H1 (cell line): ENCODE measurements around the gene ENTPD5. TPM values are rescaled to one million over a fixed set of nuclear protein-coding genes. Genes with fewer than 3 reads are reported as not detected.

Experiments used
- CTCF ChIA-PET: fragments of 300-600 bp; sonication (Branson Sonifier 250); formaldehyde crosslinking; loops from one replicate; lab custom pipeline; 2021; ENCODE audit not compliant: partially characterized antibody; lab: Charles Lee
- POLR2A ChIA-PET: fragments of 300-600 bp; sonication (Branson Sonifier 250); formaldehyde crosslinking; loops from one replicate; lab custom pipeline; 2021; ENCODE audit warnings: inconsistent platforms; ENCODE audit not compliant: partially characterized antibody; lab: Charles Lee
- DNase-seq, 2 experiments: peaks; one replicate each; pipeline versions ENCODE4 v3.0.0 to v3.0.0-alpha.2; 2010 to 2022; ENCODE audit warnings: low spot score in 2 of 2, low read depth in 1 of 2, mixed read lengths in 1 of 2
- FAIRE-seq: peaks from 2 replicates; lab custom pipeline; 2011; peaks lifted over from hg19 to GRCh38; lab: Jason Lieb, UNC
- H2AFZ ChIP-seq: 2 replicates; pipeline ENCODE4 v1.8.1; 2012; ENCODE audit warnings: low read length, inconsistent platforms
- H2AK5ac ChIP-seq: 2 replicates; pipeline ENCODE4 v1.6.1; 2013; ENCODE audit warnings: low read depth, low read length
- H2BK120ac ChIP-seq: replicated peaks from 2 replicates; pipeline ENCODE3; 2013; ENCODE audit warnings: low read depth, low read length, inconsistent platforms
- H2BK12ac ChIP-seq: 2 replicates; pipeline ENCODE4 v1.6.1; 2013; ENCODE audit warnings: low read depth, low read length
- H2BK15ac ChIP-seq: 2 replicates; pipeline ENCODE4 v1.6.1; 2013; ENCODE audit warnings: low read length
- H2BK20ac ChIP-seq: 2 replicates; pipeline ENCODE4 v1.6.1; 2013; ENCODE audit warnings: low read length
- H2BK5ac ChIP-seq: 2 replicates; pipeline ENCODE4 v1.6.1; 2013; ENCODE audit warnings: low read depth, low read length
- H3K14ac ChIP-seq: 2 replicates; pipeline ENCODE4 v1.6.1; 2013; ENCODE audit warnings: inconsistent platforms; ENCODE audit not compliant: insufficient read length
- H3K18ac ChIP-seq: 2 replicates; pipeline ENCODE4 v1.6.1; 2013; ENCODE audit warnings: low read length; ENCODE audit errors: extremely low read depth
- H3K23ac ChIP-seq: 2 replicates; pipeline ENCODE4 v1.6.1; 2013; ENCODE audit warnings: inconsistent platforms; ENCODE audit not compliant: insufficient read length
- H3K23me2 ChIP-seq: 2 replicates; pipeline ENCODE4 v1.6.1; 2013; ENCODE audit warnings: low read depth, low read length
- H3K27ac ChIP-seq: 2 replicates; pipeline ENCODE4 v1.6.1; 2011; ENCODE audit warnings: low read depth, low read length, inconsistent platforms
- H3K27me3 ChIP-seq, 4 experiments: replicated peaks in 1 of 4; 1 replicate in 1 of 4; 2 replicates in 3 of 4; pipeline versions ENCODE4 v1.6.1 to v1.8.1; 2011 to 2013; ENCODE audit warnings: low read length in 3 of 4, mild to moderate bottlenecking in 3 of 4, inconsistent platforms in 2 of 4, mixed read lengths in 2 of 4, moderate library complexity in 1 of 4; ENCODE audit not compliant: control insufficient read depth in 3 of 4, insufficient read depth in 3 of 4; ENCODE audit errors: extremely low read depth in 1 of 4
- H3K36me3 ChIP-seq, 4 experiments: 2 replicates each; pipeline versions ENCODE4 v1.6.1 to v1.8.1; 2011 to 2013; ENCODE audit warnings: mild to moderate bottlenecking in 4 of 4, low read length in 3 of 4, moderate library complexity in 2 of 4, control low read depth in 1 of 4, inconsistent platforms in 1 of 4; ENCODE audit not compliant: insufficient read depth in 4 of 4, control insufficient read depth in 2 of 4
- H3K4ac ChIP-seq: replicated peaks from 2 replicates; pipeline ENCODE3; 2013; ENCODE audit warnings: low read length, low read depth, mixed read lengths, inconsistent platforms; ENCODE audit not compliant: insufficient read length
- H3K4me1 ChIP-seq, 4 experiments: replicated peaks in 1 of 4; 1 replicate in 1 of 4; 2 replicates in 3 of 4; pipeline versions ENCODE4 v1.6.1 to v1.8.1; 2011 to 2013; ENCODE audit warnings: low read length in 3 of 4, inconsistent platforms in 2 of 4, mixed read lengths in 1 of 4; ENCODE audit not compliant: insufficient read depth in 4 of 4, control insufficient read depth in 3 of 4
- H3K4me2 ChIP-seq, 2 experiments: 2 replicates each; pipeline versions ENCODE4 v1.6.1 to v1.8.1; 2011 to 2013; ENCODE audit warnings: low read depth in 2 of 2, low read length in 2 of 2, control low read depth in 1 of 2, inconsistent platforms in 1 of 2, mild to moderate bottlenecking in 1 of 2; ENCODE audit not compliant: insufficient read depth in 1 of 2
- H3K4me3 ChIP-seq, 4 experiments: fragments of 200-600, 300-600 bp in 1 of 4; sonication (generic), shearing (Covaris generic), sonication (Bioruptor Twin) in 1 of 4; 2 replicates each; pipeline versions ENCODE4 v1.5.1 to v1.8.1; 2011 to 2016; ENCODE audit warnings: low read length in 4 of 4, low read depth in 3 of 4, control low read depth in 2 of 4, inconsistent platforms in 2 of 4, mild to moderate bottlenecking in 2 of 4, mixed read lengths in 1 of 4, moderate library complexity in 1 of 4; ENCODE audit not compliant: insufficient read depth in 2 of 4; ENCODE audit errors: extremely low read depth in 1 of 4
- H3K56ac ChIP-seq: replicated peaks from 2 replicates; pipeline ENCODE3; 2013; ENCODE audit warnings: low read depth, mild to moderate bottlenecking, mixed read lengths, low read length, inconsistent platforms; ENCODE audit not compliant: insufficient read length
- H3K79me1 ChIP-seq: 2 replicates; pipeline ENCODE4 v1.6.1; 2013; ENCODE audit warnings: low read depth, low read length, control low read depth
- H3K79me2 ChIP-seq, 2 experiments: 2 replicates each; pipeline versions ENCODE4 v1.6.1 to v1.8.1; 2012 to 2013; ENCODE audit warnings: low read length in 2 of 2, mild to moderate bottlenecking in 2 of 2, inconsistent platforms in 1 of 2; ENCODE audit not compliant: insufficient read depth in 2 of 2, control insufficient read depth in 1 of 2
- H3K9ac ChIP-seq, 4 experiments: replicated peaks in 1 of 4; 1 replicate in 1 of 4; 2 replicates in 3 of 4; pipeline versions ENCODE4 v1.6.1 to v1.8.1; 2011 to 2013; ENCODE audit warnings: low read depth in 3 of 4, low read length in 3 of 4, control low read depth in 2 of 4, mild to moderate bottlenecking in 2 of 4, moderate library complexity in 2 of 4, inconsistent platforms in 1 of 4; ENCODE audit errors: extremely low read depth in 1 of 4
- H3K9me3 ChIP-seq, 2 experiments: 2 replicates each; pipeline versions ENCODE4 v1.6.1 to v1.8.1; 2012 to 2013; ENCODE audit warnings: mild to moderate bottlenecking in 2 of 2, moderate library complexity in 2 of 2, control low read depth in 1 of 2, inconsistent platforms in 1 of 2, low read depth in 1 of 2, low read length in 1 of 2, mixed read lengths in 1 of 2; ENCODE audit not compliant: insufficient read depth in 2 of 2
- H4K20me1 ChIP-seq, 2 experiments: replicated peaks in 1 of 2; 2 replicates each; pipeline versions ENCODE3 to v1.8.1; 2011 to 2013; ENCODE audit warnings: inconsistent platforms in 2 of 2, low read length in 2 of 2, mild to moderate bottlenecking in 1 of 2; ENCODE audit not compliant: insufficient read depth in 2 of 2, control insufficient read depth in 1 of 2
- H4K5ac ChIP-seq: 2 replicates; pipeline ENCODE4 v1.6.1; 2013; ENCODE audit warnings: low read length, low read depth, mixed read lengths, inconsistent platforms; ENCODE audit not compliant: insufficient read length
- H4K8ac ChIP-seq: 2 replicates; pipeline ENCODE4 v1.8.0; 2013; ENCODE audit warnings: mild to moderate bottlenecking, moderate library complexity, low read length, inconsistent platforms; ENCODE audit not compliant: insufficient read depth; ENCODE audit errors: extremely low read depth
- H4K91ac ChIP-seq: replicated peaks from 2 replicates; pipeline ENCODE3; 2013; ENCODE audit warnings: low read length, mixed read lengths, inconsistent platforms; ENCODE audit not compliant: insufficient read length
- CBX5 ChIP-seq: fragments of 300-800, 300-1000 bp; sonication (generic); IDR thresholded peaks from 2 replicates; pipeline ENCODE4 v1.7.1; 2016; ENCODE audit warnings: antibody characterized with exemption, low read length, low read depth
- CBX8 ChIP-seq: fragments of 300-800, 300-1000 bp; sonication (generic); IDR thresholded peaks from 2 replicates; pipeline ENCODE4 v1.7.1; 2016; ENCODE audit warnings: low read depth, low read length, borderline replicate concordance
- CEBPB ChIP-seq: IDR thresholded peaks from 2 replicates; pipeline ENCODE4 v1.6.1; 2012; ENCODE audit warnings: low read depth, low read length
- KDM5A ChIP-seq: fragments of 200-600 bp; IDR thresholded peaks from 2 replicates; pipeline ENCODE4 v1.7.1; 2012; ENCODE audit warnings: mild to moderate bottlenecking, low read length, inconsistent platforms, mixed read lengths
- POU5F1 ChIP-seq: IDR thresholded peaks from 2 replicates; pipeline ENCODE4 v1.6.1; 2011; ENCODE audit warnings: low read depth, mild to moderate bottlenecking, low read length, moderate library complexity
- RAD21 ChIP-seq, 2 experiments: IDR thresholded peaks in 1 of 2; conservative IDR thresholded peaks in 1 of 2; 2 replicates each; pipeline ENCODE4 v1.6.1; 2011; ENCODE audit warnings: low read depth in 2 of 2, low read length in 2 of 2, improper control_type of control experiment in 1 of 2, inconsistent platforms in 1 of 2, mild to moderate bottlenecking in 1 of 2, moderate library complexity in 1 of 2
- WGBS, 2 experiments: shearing (Covaris generic) in 1 of 2; methylation state at CpG; one replicate each; pipeline versions ENCODE4 v1.1.6 to v1.1.7; 2013 to 2015; ENCODE audit warnings: low lambda C conversion rate in 2 of 2, mixed read lengths in 2 of 2, inconsistent platforms in 1 of 2, low coverage in 1 of 2, missing lambda C conversion rate in 1 of 2; ENCODE audit not compliant: insufficient replicate concordance in 2 of 2, insufficient coverage in 1 of 2, insufficient read length in 1 of 2; ENCODE audit errors: extremely low coverage in 1 of 2, missing lambda C conversion rate in 1 of 2; 5-methylcytosine and 5-hydroxymethylcytosine counted together
- polyA plus RNA-seq, 7 experiments: library from polyadenylated mRNA; depleted of rRNA in 3 of 7; stranded (reverse) in 5 of 7; unstranded in 2 of 7; fragments of >200 nt in 5 of 7; fragments of 200-250 nt in 2 of 7; gene quantifications; 1 replicate in 5 of 7; 2 replicates in 1 of 7; 4 replicates in 1 of 7; pipeline versions ENCODE4 v1.2.1 to v1.2.3, GENCODE V29; 2011 to 2013; ENCODE audit warnings: missing spikeins in 2 of 7, mixed read lengths in 2 of 7
- total RNA-seq: library from RNA; stranded (reverse); fragmentation: NEBNext Ultra II Directional; extraction: Animal tissue kit (Norgen Biotek cat#: 25700); gene quantifications from 2 replicates; pipeline ENCODE4 v1.2.1, GENCODE V29; 2021
- TF ChIP-seq, protein P1 (sequence below), 3 experiments: IDR thresholded peaks; 1 replicate in 2 of 3; 2 replicates in 1 of 3; pipeline versions ENCODE4 v1.5.1 to v1.6.1; 2011; ENCODE audit warnings: low read length in 3 of 3, mild to moderate bottlenecking in 3 of 3, inconsistent platforms in 2 of 3, low read depth in 1 of 3, moderate library complexity in 1 of 3; ENCODE audit not compliant: insufficient read depth in 1 of 3; ENCODE audit errors: control extremely low read depth in 1 of 3

The ENTPD5 gene
- total and polyA plus RNA-seq, 2 of the 8 experiments (the other 6 are each of a cell fraction or from before 2014, with no cell fraction given) = 5.0 to 6.5 TPM

DNA sequence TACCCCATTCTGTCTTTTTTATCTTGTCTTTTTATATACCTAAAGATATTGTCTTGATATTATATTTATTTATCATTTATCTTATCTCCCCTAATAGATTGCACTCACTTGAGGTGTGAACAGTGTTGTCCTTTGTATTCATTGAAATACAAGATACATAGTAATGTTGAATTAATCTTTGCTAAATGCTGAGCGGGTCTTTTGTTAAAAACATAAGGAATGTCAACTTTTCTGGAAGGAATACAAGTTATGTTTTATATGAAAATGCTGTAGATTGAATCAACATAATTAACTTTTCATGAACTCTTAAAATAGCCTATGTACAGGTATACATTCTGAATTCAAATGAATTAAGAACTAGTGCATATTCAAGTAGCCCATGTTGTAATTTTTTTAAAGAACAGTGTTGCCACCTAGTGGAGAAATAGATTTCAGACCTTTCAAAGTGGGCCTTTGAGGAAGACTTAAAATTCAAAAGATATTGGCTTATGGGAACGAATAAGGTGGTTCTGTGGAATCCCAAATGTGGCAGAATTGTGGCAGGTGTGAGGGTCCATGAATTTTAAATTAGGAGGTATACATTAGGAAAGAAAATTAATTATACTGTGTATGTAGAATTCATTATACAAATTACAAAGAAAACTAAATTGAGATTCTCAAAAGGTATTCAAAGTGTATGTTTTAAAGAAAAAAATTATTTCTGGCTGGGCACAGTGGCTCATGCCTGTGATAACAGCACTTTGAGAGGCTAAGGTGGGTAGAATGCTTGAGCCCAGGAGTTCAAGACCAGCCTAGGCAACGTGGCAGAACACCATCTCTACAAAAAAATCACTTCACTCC is 19.2 kb upstream of the ENTPD5 start:
- H3K79me1 ChIP-seq = no peaks in the 10 kb centered on the region
- no peak overlapping the region for H3K4me3 ChIP-seq
- H4K5ac ChIP-seq = no peak overlapping the region
- no peak overlapping the region for H3K23ac ChIP-seq
- no peak overlapping the region for H3K9ac ChIP-seq
- no peak overlapping the region for H4K8ac ChIP-seq
- 89% methylated on average over 3 of the region's 3 CpGs; no CpG with 5 or more reads in 1 of the 2 experiments for WGBS, 2 experiments
- POLR2A ChIA-PET = no interaction called here
- H2AFZ ChIP-seq = no peak overlapping the region
- no peak overlapping the region for H4K91ac ChIP-seq
- no peak overlapping the region for H2BK5ac ChIP-seq
- CTCF ChIA-PET = interaction anchor here (0.6 to 2.0 kb wide), 11 partner anchors 10 to 360 kb away, joined by 3 to 5 read pairs (median 3); partner anchors contain the start of genes BBOF1 and ENTPD5
- peak; percentile 57 for FAIRE-seq
- no peak overlapping the region for H3K14ac ChIP-seq
- no peaks in the 10 kb centered on the region for H3K23me2 ChIP-seq
- no peaks in the 10 kb centered on the region for H3K4me1 ChIP-seq
- no peak overlapping the region for H2BK15ac ChIP-seq
- H3K18ac ChIP-seq = no peak overlapping the region
- no peak overlapping the region for H3K56ac ChIP-seq
- TF ChIP-seq CEBPB (no peak), CBX8 (no peak), POU5F1 (no peak), KDM5A (no peak), CBX5 (no peak), RAD21 (IDR thresholded peaks at IDR 0.05 in 1 of 2, conservative IDR thresholded peaks at IDR 0.05 in 1 of 2; ENCODE audit: low read depth in 2 of 2, low read length in 2 of 2) (peak; percentile 63 to 68)
- TF ChIP-seq, protein P1, sequence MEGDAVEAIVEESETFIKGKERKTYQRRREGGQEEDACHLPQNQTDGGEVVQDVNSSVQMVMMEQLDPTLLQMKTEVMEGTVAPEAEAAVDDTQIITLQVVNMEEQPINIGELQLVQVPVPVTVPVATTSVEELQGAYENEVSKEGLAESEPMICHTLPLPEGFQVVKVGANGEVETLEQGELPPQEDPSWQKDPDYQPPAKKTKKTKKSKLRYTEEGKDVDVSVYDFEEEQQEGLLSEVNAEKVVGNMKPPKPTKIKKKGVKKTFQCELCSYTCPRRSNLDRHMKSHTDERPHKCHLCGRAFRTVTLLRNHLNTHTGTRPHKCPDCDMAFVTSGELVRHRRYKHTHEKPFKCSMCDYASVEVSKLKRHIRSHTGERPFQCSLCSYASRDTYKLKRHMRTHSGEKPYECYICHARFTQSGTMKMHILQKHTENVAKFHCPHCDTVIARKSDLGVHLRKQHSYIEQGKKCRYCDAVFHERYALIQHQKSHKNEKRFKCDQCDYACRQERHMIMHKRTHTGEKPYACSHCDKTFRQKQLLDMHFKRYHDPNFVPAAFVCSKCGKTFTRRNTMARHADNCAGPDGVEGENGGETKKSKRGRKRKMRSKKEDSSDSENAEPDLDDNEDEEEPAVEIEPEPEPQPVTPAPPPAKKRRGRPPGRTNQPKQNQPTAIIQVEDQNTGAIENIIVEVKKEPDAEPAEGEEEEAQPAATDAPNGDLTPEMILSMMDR (IDR thresholded peaks at IDR 0.05; ENCODE audit: control extremely low read depth in 1 of 3, insufficient read depth in 1 of 3, low read depth in 1 of 3, low read length in 3 of 3) = peak in 2 of 3 experiments; percentile 34 to 51; a peak in 2 of 4 replicates
- H2BK12ac ChIP-seq = no peak overlapping the region
- H2BK20ac ChIP-seq = no peak overlapping the region
- H3K4me2 ChIP-seq = no peak overlapping the region
- H2AK5ac ChIP-seq = no peak overlapping the region
- H3K4ac ChIP-seq = no peak overlapping the region
- no peaks in the 10 kb centered on the region for H3K36me3 ChIP-seq
- no peaks in the 10 kb centered on the region for H4K20me1 ChIP-seq
- no peak for DNase-seq
- H3K9me3 ChIP-seq = no peaks in the 10 kb centered on the region
- no peak overlapping the region for H3K27ac ChIP-seq
- no peaks in the 10 kb centered on the region for H3K79me2 ChIP-seq
- no peak overlapping the region for H2BK120ac ChIP-seq
- no peaks in the 10 kb centered on the region for H3K27me3 ChIP-seq
